GM12878 (cell line): ENCODE data around the gene TIMP2. TPM values are rescaled to one million over a fixed set of nuclear protein-coding genes. Genes with fewer than 3 reads are reported as not detected.

Source experiments
- ATAC-seq: fragments of 200-7000 bp; cut with Tn5 transposase; 3 replicates; pipeline ENCODE4 v1.9.1; 2020; ENCODE audit warnings: mild to moderate bottlenecking, moderate library complexity
- BruUV-seq: library from RNA; stranded (reverse); fragments of 400-500 nt; replicated peaks from 2 replicates; lab custom pipeline; 2021; lab: Mats Ljungman, UMichigan
- CTCF ChIA-PET: fragments of 300-600 bp; sonication (Branson Sonifier 250); formaldehyde crosslinking; extraction: SDS; loops from one replicate; lab custom pipeline; 2021; ENCODE audit warnings: inconsistent platforms; lab: Yijun Ruan, JAX
- POLR2A ChIA-PET: fragments of 350-600 bp; formaldehyde crosslinking; extraction: SDS; loops from one replicate; lab custom pipeline; 2021; ENCODE audit warnings: inconsistent platforms; lab: Charles Lee
- RAD21 ChIA-PET: fragments of 300-600 bp; sonication (Branson Sonifier 250); formaldehyde crosslinking; loops from one replicate; lab custom pipeline; 2023; ENCODE audit warnings: antibody characterized with exemption; ENCODE audit not compliant: unreplicated experiment; lab: Charles Lee
- SMC1A ChIA-PET: fragments of 300-600 bp; sonication (Branson Sonifier 250); formaldehyde crosslinking; loops from one replicate; lab custom pipeline; 2023; ENCODE audit not compliant: unreplicated experiment, uncharacterized antibody; lab: Charles Lee
- DNase-seq: peaks from one replicate; pipeline ENCODE4 v3.0.0-alpha.2; 2011; ENCODE audit warnings: low read depth, low spot score
- FAIRE-seq: peaks from 3 replicates; lab custom pipeline; 2011; peaks lifted over from hg19 to GRCh38; lab: Jason Lieb, UNC
- H2AFZ ChIP-seq: 2 replicates; pipeline ENCODE4 v1.6.0; 2011; ENCODE audit warnings: low read depth, low read length, control low read depth; ENCODE audit not compliant: control insufficient read depth
- H3K27ac ChIP-seq: 2 replicates; pipeline ENCODE4 v1.5.1; 2011; ENCODE audit warnings: control low read depth; ENCODE audit not compliant: control insufficient read depth, insufficient read depth
- H3K27me3 ChIP-seq, 2 experiments: replicated peaks in 1 of 2; 2 replicates each; pipeline versions ENCODE4 v1.6.0 to v1.6.1; 2011; ENCODE audit warnings: low read length in 1 of 2; ENCODE audit not compliant: control insufficient read depth in 2 of 2, insufficient read depth in 2 of 2
- H3K36me3 ChIP-seq, 2 experiments: 2 replicates each; pipeline ENCODE4 v1.5.1; 2011; ENCODE audit warnings: low read length in 1 of 2; ENCODE audit not compliant: control insufficient read depth in 2 of 2, insufficient read depth in 2 of 2
- H3K4me1 ChIP-seq: 2 replicates; pipeline ENCODE4 v1.6.1; 2011; ENCODE audit warnings: mild to moderate bottlenecking, low read length, moderate library complexity, mixed read lengths; ENCODE audit not compliant: control insufficient read depth, insufficient read depth
- H3K4me2 ChIP-seq: 2 replicates; pipeline ENCODE4 v1.6.0; 2011; ENCODE audit warnings: control low read depth; ENCODE audit not compliant: control insufficient read depth, insufficient read depth
- H3K4me3 ChIP-seq: fragments of 200-600 bp; sonication (generic); 2 replicates; pipeline ENCODE4 v1.5.1; 2016
- H3K79me2 ChIP-seq: 2 replicates; pipeline ENCODE4 v1.6.0; 2011; ENCODE audit warnings: low read length; ENCODE audit not compliant: control insufficient read depth, insufficient read depth
- H3K9ac ChIP-seq: 2 replicates; pipeline ENCODE4 v1.8.0; 2011; ENCODE audit warnings: low read length, control low read depth, mixed read lengths; ENCODE audit not compliant: control insufficient read depth, insufficient read depth
- H3K9me3 ChIP-seq: replicated peaks from 3 replicates; pipeline ENCODE4 v1.5.1; 2011; ENCODE audit warnings: mild to moderate bottlenecking, low read length; ENCODE audit not compliant: control insufficient read depth, insufficient read depth
- H4K20me1 ChIP-seq: 2 replicates; pipeline ENCODE4 v1.6.0; 2011; ENCODE audit not compliant: control insufficient read depth, insufficient read depth
- BCL11A ChIP-seq: IDR thresholded peaks from 2 replicates; pipeline ENCODE4 v1.6.1; 2011; ENCODE audit warnings: low read depth, low read length
- BHLHE40 ChIP-seq, 2 experiments: fragments of 450-650 bp in 1 of 2; IDR thresholded peaks; 2 replicates each; pipeline ENCODE4 v1.6.1; 2011 to 2017; ENCODE audit warnings: low read depth in 2 of 2, borderline replicate concordance in 1 of 2, improper control_type of control experiment in 1 of 2, low read length in 1 of 2, mild to moderate bottlenecking in 1 of 2
- CBX3 ChIP-seq: fragments of 200-600 bp; sonication (generic); IDR thresholded peaks from 2 replicates; pipeline ENCODE4 v1.6.1; 2016; ENCODE audit warnings: low read depth, borderline replicate concordance
- CHD2 ChIP-seq: IDR thresholded peaks from 2 replicates; pipeline ENCODE4 v1.6.1; 2011; ENCODE audit warnings: low read depth, low read length, improper control_type of control experiment, borderline replicate concordance
- FOXM1 ChIP-seq: IDR thresholded peaks from 2 replicates; pipeline ENCODE4 v1.6.1; 2012; ENCODE audit warnings: low read depth, mild to moderate bottlenecking, inconsistent platforms, low read length, moderate library complexity
- KDM1A ChIP-seq: fragments of 200-600 bp; sonication (generic); IDR thresholded peaks from 2 replicates; pipeline ENCODE4 v1.6.1; 2016; ENCODE audit warnings: borderline replicate concordance
- MXI1 ChIP-seq: fragments of 150-350 bp; IDR thresholded peaks from 2 replicates; pipeline ENCODE4 v1.6.1; 2011; ENCODE audit warnings: low read depth, mild to moderate bottlenecking, inconsistent platforms, low read length, improper control_type of control experiment
- NFXL1 ChIP-seq: fragments of 450-650 bp; IDR thresholded peaks from 2 replicates; pipeline ENCODE4 v1.6.1; 2017; ENCODE audit warnings: antibody characterized with exemption, mild to moderate bottlenecking, borderline replicate concordance
- NFYA ChIP-seq: IDR thresholded peaks from 2 replicates; pipeline ENCODE4 v1.6.1; 2011; ENCODE audit warnings: low read depth, mild to moderate bottlenecking, low read length, improper control_type of control experiment, borderline replicate concordance
- POLR2AphosphoS5 ChIP-seq: IDR thresholded peaks from 2 replicates; pipeline ENCODE4 v1.6.1; 2011; ENCODE audit warnings: mild to moderate bottlenecking, low read length, inconsistent platforms
- POU2F2 ChIP-seq: IDR thresholded peaks from 3 replicates; pipeline ENCODE4 v1.6.1; 2011; ENCODE audit warnings: low read depth, mild to moderate bottlenecking, low read length, borderline replicate concordance
- RAD21 ChIP-seq: IDR thresholded peaks from 2 replicates; pipeline ENCODE4 v1.6.1; 2011; ENCODE audit warnings: mild to moderate bottlenecking, low read depth, low read length, moderate library complexity; ENCODE audit not compliant: insufficient read depth
- SMAD5 ChIP-seq: IDR thresholded peaks from 2 replicates; pipeline ENCODE4 v1.6.1; 2016; ENCODE audit warnings: antibody characterized with exemption, low read depth
- TARDBP ChIP-seq: IDR thresholded peaks from 2 replicates; pipeline ENCODE4 v1.6.1; 2016; ENCODE audit warnings: borderline replicate concordance
- ZNF274 ChIP-seq: IDR thresholded peaks from one replicate; pipeline ENCODE4 v1.8.0; 2011; ENCODE audit not compliant: insufficient read length, insufficient read depth
- WGBS: methylation state at CpG from one replicate; pipeline ENCODE4 v1.1.6; 2016; ENCODE audit warnings: low lambda C conversion rate; ENCODE audit not compliant: insufficient replicate concordance, insufficient coverage; ENCODE audit errors: missing lambda C conversion rate; 5-methylcytosine and 5-hydroxymethylcytosine counted together
- in situ Hi-C: fragments of 300-500 bp; cut with MboI; formaldehyde crosslinking; loops from 9 replicates; pipeline ENCODE4 v1.14.3; 2018; ENCODE audit warnings: mixed read lengths
- intact Hi-C: fragments of 100-400 bp; cut with micrococcal nuclease; formaldehyde crosslinking; loops from one replicate; pipeline ENCODE4 v1.14.2; 2022; ENCODE audit not compliant: unreplicated experiment
- polyA plus RNA-seq, 11 experiments: library from polyadenylated mRNA; depleted of rRNA in 4 of 11; unstranded in 6 of 11; stranded (reverse) in 5 of 11; fragments of >200 nt; fragmentation: Nextera tagmentation in 4 of 11; fragmentation: Illumina TruSeq in 1 of 11; extraction: Ambion mirVana in 4 of 11; extraction: Trizol in 1 of 11; gene quantifications; 1 replicate in 1 of 11; 2 replicates in 10 of 11; pipeline versions ENCODE4 v1.2.1 to v1.2.3, GENCODE V29; 2011 to 2016; ENCODE audit warnings: inconsistent platforms in 2 of 11, missing spikeins in 2 of 11, low read depth in 1 of 11
- total RNA-seq, 4 experiments: library from RNA; depleted of rRNA in 3 of 4; stranded (reverse); fragments of >200 nt in 3 of 4; fragmentation: Illumina TruSeq in 1 of 4; extraction: Trizol in 1 of 4; gene quantifications; 2 replicates each; pipeline versions ENCODE4 v1.2.1 to v1.2.3, GENCODE V29; 2013 to 2021
- TF ChIP-seq, protein P1 (sequence below): fragments of 450-650 bp; IDR thresholded peaks from 2 replicates; pipeline ENCODE4 v1.6.1; 2017; ENCODE audit warnings: borderline replicate concordance
- TF ChIP-seq, protein P2 (sequence below): fragments of 450-650 bp; IDR thresholded peaks from 2 replicates; pipeline ENCODE4 v1.6.1; 2014; ENCODE audit warnings: mild to moderate bottlenecking
- TF ChIP-seq, protein P3 (sequence below): fragments of 450-650 bp; IDR thresholded peaks from 2 replicates; pipeline ENCODE4 v1.6.1; 2016; ENCODE audit warnings: mild to moderate bottlenecking

The TIMP2 gene
- total and polyA plus RNA-seq, 10 of the 15 experiments (the other 5 are each of a cell fraction or from before 2014, with no cell fraction given), result 0.03 to 0.41 (median 0.04) TPM; not detected in 7

DNA sequence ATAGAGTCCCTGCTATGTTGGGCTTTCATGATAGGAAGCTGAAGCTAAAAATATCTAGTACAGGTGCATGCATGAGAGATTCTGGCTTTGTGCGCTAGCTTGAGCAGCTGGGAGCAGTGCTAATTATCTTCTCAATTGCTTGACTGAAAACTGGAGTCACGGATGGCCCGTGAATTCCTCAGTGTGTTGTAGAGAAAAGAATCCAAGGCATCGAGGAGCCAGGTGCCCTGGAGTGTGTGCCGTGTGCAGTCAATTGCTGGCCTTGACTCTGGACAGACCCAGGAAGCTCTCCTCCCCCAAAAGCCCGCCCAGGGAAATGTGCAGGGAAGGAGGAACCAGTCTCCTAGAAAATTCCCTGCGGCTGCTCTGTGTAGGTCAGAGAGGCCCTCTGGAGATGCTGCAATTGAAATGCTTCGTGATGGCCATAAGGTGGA, 40.3 kb upstream of the TIMP2 start:
- SMC1A ChIA-PET, result interaction anchor here (1.5 kb wide), 1 partner anchor 469 kb away, joined by 4 read pairs; no protein-coding TSS in a partner anchor
- Histone ChIP-seq H3K4me2 (peak overlapping the region; percentile 33; the same call in 1 of the 2 replicates), H3K36me3 (no peaks in the 10 kb centered on the region), H3K27ac (no peak overlapping the region), H3K9me3 (no peaks in the 10 kb centered on the region), H2AFZ (no peak overlapping the region), H3K27me3 (no peaks in the 10 kb centered on the region), H3K79me2 (no peaks in the 10 kb centered on the region), H3K9ac (no peak overlapping the region), H3K4me3 (no peak overlapping the region), H4K20me1 (no peaks in the 10 kb centered on the region; the same call in 1 of the 2 replicates), H3K4me1 (peaks cover 6% of the 10 kb centered on the region)
- TF ChIP-seq POU2F2 (no peak), ZNF274 (no peak), BCL11A (no peak), CHD2 (no peak), POLR2AphosphoS5 (no peak), MXI1 (no peak), RAD21 (no peak), TARDBP (no peak), SMAD5 (no peak), NFYA (no peak), BHLHE40 (IDR thresholded peaks at IDR 0.05; ENCODE audit: borderline replicate concordance in 1 of 2, low read depth in 2 of 2, low read length in 1 of 2) (no peak), CBX3 (no peak), KDM1A (no peak), FOXM1 (no peak), NFXL1 (no peak)
- TF ChIP-seq, protein P1, sequence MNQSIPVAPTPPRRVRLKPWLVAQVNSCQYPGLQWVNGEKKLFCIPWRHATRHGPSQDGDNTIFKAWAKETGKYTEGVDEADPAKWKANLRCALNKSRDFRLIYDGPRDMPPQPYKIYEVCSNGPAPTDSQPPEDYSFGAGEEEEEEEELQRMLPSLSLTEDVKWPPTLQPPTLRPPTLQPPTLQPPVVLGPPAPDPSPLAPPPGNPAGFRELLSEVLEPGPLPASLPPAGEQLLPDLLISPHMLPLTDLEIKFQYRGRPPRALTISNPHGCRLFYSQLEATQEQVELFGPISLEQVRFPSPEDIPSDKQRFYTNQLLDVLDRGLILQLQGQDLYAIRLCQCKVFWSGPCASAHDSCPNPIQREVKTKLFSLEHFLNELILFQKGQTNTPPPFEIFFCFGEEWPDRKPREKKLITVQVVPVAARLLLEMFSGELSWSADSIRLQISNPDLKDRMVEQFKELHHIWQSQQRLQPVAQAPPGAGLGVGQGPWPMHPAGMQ, result no peak
- TF ChIP-seq, protein P2, sequence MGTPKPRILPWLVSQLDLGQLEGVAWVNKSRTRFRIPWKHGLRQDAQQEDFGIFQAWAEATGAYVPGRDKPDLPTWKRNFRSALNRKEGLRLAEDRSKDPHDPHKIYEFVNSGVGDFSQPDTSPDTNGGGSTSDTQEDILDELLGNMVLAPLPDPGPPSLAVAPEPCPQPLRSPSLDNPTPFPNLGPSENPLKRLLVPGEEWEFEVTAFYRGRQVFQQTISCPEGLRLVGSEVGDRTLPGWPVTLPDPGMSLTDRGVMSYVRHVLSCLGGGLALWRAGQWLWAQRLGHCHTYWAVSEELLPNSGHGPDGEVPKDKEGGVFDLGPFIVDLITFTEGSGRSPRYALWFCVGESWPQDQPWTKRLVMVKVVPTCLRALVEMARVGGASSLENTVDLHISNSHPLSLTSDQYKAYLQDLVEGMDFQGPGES, result no peak
- TF ChIP-seq, protein P3, sequence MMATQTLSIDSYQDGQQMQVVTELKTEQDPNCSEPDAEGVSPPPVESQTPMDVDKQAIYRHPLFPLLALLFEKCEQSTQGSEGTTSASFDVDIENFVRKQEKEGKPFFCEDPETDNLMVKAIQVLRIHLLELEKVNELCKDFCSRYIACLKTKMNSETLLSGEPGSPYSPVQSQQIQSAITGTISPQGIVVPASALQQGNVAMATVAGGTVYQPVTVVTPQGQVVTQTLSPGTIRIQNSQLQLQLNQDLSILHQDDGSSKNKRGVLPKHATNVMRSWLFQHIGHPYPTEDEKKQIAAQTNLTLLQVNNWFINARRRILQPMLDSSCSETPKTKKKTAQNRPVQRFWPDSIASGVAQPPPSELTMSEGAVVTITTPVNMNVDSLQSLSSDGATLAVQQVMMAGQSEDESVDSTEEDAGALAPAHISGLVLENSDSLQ, result no peak
- DNase-seq, result no peak
- RAD21 ChIA-PET, result interaction anchor here (0.8 kb wide), 1 partner anchor 100 kb away, joined by 3 read pairs; no protein-coding TSS in a partner anchor
- in situ Hi-C loops, result loop anchor here (5.0 kb wide), 1 partner anchor 103 kb away; no protein-coding TSS in a partner anchor
- ATAC-seq, result no peak
- CTCF ChIA-PET, result interaction anchor here (0.6 to 4.3 kb wide), 4 partner anchors 72 to 123 kb away, joined by 3 to 24 read pairs (median 4); no protein-coding TSS in a partner anchor
- POLR2A ChIA-PET, result interaction anchor here (0.5 kb wide), 1 partner anchor 704 kb away, joined by 3 read pairs; no protein-coding TSS in a partner anchor
- no TSS peak for BruUV-seq
- intact Hi-C loops, result no loop called here
- FAIRE-seq, result peak; percentile 47
- 12% methylated on average over 8 of the region's 8 CpGs for WGBS
